ENCODE results near the gene PPP4R2.

- TF ChIP-seq CTCF (IDR thresholded peaks at IDR 0.05) (no peak), EZH2 (IDR thresholded peaks at IDR 0.05; ENCODE audit: borderline replicate concordance, insufficient read depth, low read depth, low read length, poor library complexity, severe bottlenecking) (no peak)
These were observed 48.8 kb downstream of the PPP4R2 start for GRCh38 chr3:73045391-73045790.
